Large intestine (tissue), 3 donors: Measurements from ENCODE around the gene C10orf105. TPM values are rescaled to one million over a fixed set of nuclear protein-coding genes. Genes with fewer than 3 reads are reported as not detected.

Experiments
- DNase-seq, 2 donors: peaks; one replicate each; pipeline versions ENCODE4 v3.0.0 to v3.0.0-alpha.2; 2013
- H3K27ac ChIP-seq: one replicate; pipeline ENCODE4 v1.5.1; 2013; ENCODE audit warnings: low read length
- H3K27me3 ChIP-seq: 2 replicates; pipeline ENCODE4 v1.6.1; 2013; ENCODE audit warnings: low read length; ENCODE audit not compliant: control insufficient read depth, insufficient read depth
- H3K36me3 ChIP-seq: 2 replicates; pipeline ENCODE4 v1.6.1; 2013; ENCODE audit warnings: low read length; ENCODE audit not compliant: control insufficient read depth, insufficient read depth
- H3K4me1 ChIP-seq: one replicate; pipeline ENCODE4 v1.6.1; 2013; ENCODE audit warnings: low read length; ENCODE audit not compliant: control insufficient read depth, insufficient read depth
- H3K4me3 ChIP-seq: one replicate; pipeline ENCODE4 v1.5.1; 2013; ENCODE audit warnings: low read length
- H3K9me3 ChIP-seq: one replicate; pipeline ENCODE4 v1.6.1; 2013; ENCODE audit warnings: mild to moderate bottlenecking, low read depth, low read length, moderate library complexity; ENCODE audit not compliant: control insufficient read depth
- WGBS: methylation state at CpG from one replicate; pipeline ENCODE4 v1.1.5; 2013; ENCODE audit warnings: low lambda C conversion rate; ENCODE audit not compliant: insufficient coverage; 5-methylcytosine and 5-hydroxymethylcytosine counted together
- polyA plus RNA-seq: library from polyadenylated mRNA; unstranded; fragments of 120-200 nt; gene quantifications from one replicate; pipeline ENCODE4 v1.2.1, GENCODE V29; 2013

Gene C10orf105
- polyA plus RNA-seq, 1 donor = 0.27 TPM

- no peak overlapping the region for H3K27ac ChIP-seq
- H3K9me3 ChIP-seq = peaks cover 9% of the 10 kb centered on the region
- no peaks in the 10 kb centered on the region for H3K36me3 ChIP-seq
- WGBS = no CpG with 5 or more reads among the region's 5 CpGs
- DNase-seq = no peak
- no peak overlapping the region for H3K4me3 ChIP-seq
- no peaks in the 10 kb centered on the region for H3K4me1 ChIP-seq
- no peaks in the 10 kb centered on the region for H3K27me3 ChIP-seq
These were observed 32.5 kb downstream of the C10orf105 start for GRCh38 chr10:71687077-71687476.

GRCh38 chr10:71685554-71686232 lies 33.9 kb downstream of the C10orf105 start:
- H3K9me3 ChIP-seq = peaks cover 9% of the 10 kb centered on the region
- H3K4me3 ChIP-seq = no peak overlapping the region
- no peak for DNase-seq
- no peaks in the 10 kb centered on the region for H3K27me3 ChIP-seq
- no peak overlapping the region for H3K27ac ChIP-seq
- WGBS = no CpG with 5 or more reads among the region's 13 CpGs
- no peaks in the 10 kb centered on the region for H3K4me1 ChIP-seq
- H3K36me3 ChIP-seq = no peaks in the 10 kb centered on the region

- H3K36me3 ChIP-seq = no peaks in the 10 kb centered on the region
- 100% methylated on average over 1 of the region's 7 CpGs for WGBS
- no peaks in the 10 kb centered on the region for H3K27me3 ChIP-seq
- DNase-seq = peak; percentile 16 to 41
- H3K9me3 ChIP-seq = peaks cover 9% of the 10 kb centered on the region
- no peak overlapping the region for H3K4me3 ChIP-seq
- H3K4me1 ChIP-seq = no peaks in the 10 kb centered on the region
- H3K27ac ChIP-seq = no peak overlapping the region
These were observed 35.0 kb downstream of the C10orf105 start for GRCh38 chr10:71684356-71685173.

GRCh38 chr10:71683301-71683700 lies 36.3 kb downstream of the C10orf105 start:
- no peak overlapping the region for H3K4me3 ChIP-seq
- H3K27ac ChIP-seq = no peak overlapping the region
- H3K4me1 ChIP-seq = no peaks in the 10 kb centered on the region
- no peak for DNase-seq
- H3K9me3 ChIP-seq = peaks cover 2% of the 10 kb centered on the region
- H3K27me3 ChIP-seq = no peaks in the 10 kb centered on the region
- no peaks in the 10 kb centered on the region for H3K36me3 ChIP-seq
- no CpG with 5 or more reads among the region's 7 CpGs for WGBS

GRCh38 chr10:71681977-71682376 lies 37.6 kb downstream of the C10orf105 start:
- no peaks in the 10 kb centered on the region for H3K36me3 ChIP-seq
- WGBS = no CpG with 5 or more reads among the region's 5 CpGs
- DNase-seq = no peak

GRCh38 chr10:71679425-71679824 lies 40.2 kb downstream of the C10orf105 start:
- no peak for DNase-seq
- Histone ChIP-seq H3K27me3 (no peaks in the 10 kb centered on the region), H3K4me3 (no peak overlapping the region), H3K27ac (no peak overlapping the region), H3K36me3 (no peaks in the 10 kb centered on the region), H3K9me3 (no peaks in the 10 kb centered on the region), H3K4me1 (no peaks in the 10 kb centered on the region)
- WGBS = no CpG with 5 or more reads among the region's 9 CpGs

More at GRCh38 chr10:71681977-71682376, 37.6 kb downstream of the C10orf105 start:
- H3K27me3 ChIP-seq = no peaks in the 10 kb centered on the region
- no peak overlapping the region for H3K27ac ChIP-seq
- no peak overlapping the region for H3K4me3 ChIP-seq
- H3K4me1 ChIP-seq = no peaks in the 10 kb centered on the region
- no peaks in the 10 kb centered on the region for H3K9me3 ChIP-seq

GRCh38 chr10:71678057-71678805 lies 41.3 kb downstream of the C10orf105 start:
- WGBS = no CpG with 5 or more reads among the region's 10 CpGs
- Histone ChIP-seq H3K36me3 (no peaks in the 10 kb centered on the region), H3K4me1 (no peaks in the 10 kb centered on the region), H3K27me3 (no peaks in the 10 kb centered on the region), H3K9me3 (no peaks in the 10 kb centered on the region), H3K4me3 (no peak overlapping the region), H3K27ac (no peak overlapping the region)
- DNase-seq = no peak

GRCh38 chr10:71677261-71677660 lies 42.3 kb downstream of the C10orf105 start:
- Histone ChIP-seq H3K27ac (no peak overlapping the region), H3K27me3 (no peaks in the 10 kb centered on the region), H3K4me3 (no peak overlapping the region), H3K9me3 (no peaks in the 10 kb centered on the region), H3K4me1 (peaks cover 3% of the 10 kb centered on the region), H3K36me3 (no peaks in the 10 kb centered on the region)
- WGBS = no CpG with 5 or more reads among the region's 17 CpGs
- no peak for DNase-seq

GRCh38 chr10:71675295-71675970 lies 44.1 kb downstream of the C10orf105 start:
- no CpG with 5 or more reads among the region's 6 CpGs for WGBS
- Histone ChIP-seq H3K4me1 (peaks cover 10% of the 10 kb centered on the region), H3K27me3 (no peaks in the 10 kb centered on the region), H3K4me3 (no peak overlapping the region), H3K9me3 (no peaks in the 10 kb centered on the region), H3K27ac (no peak overlapping the region), H3K36me3 (no peaks in the 10 kb centered on the region)
- no peak for DNase-seq
